Neural crest cell (in vitro differentiated cells): Measurements from ENCODE around the gene TRMT11. TPM values are rescaled to one million over a fixed set of nuclear protein-coding genes. Genes with fewer than 3 reads are reported as not detected.

Experiments
- DNase-seq: peaks from one replicate; pipeline ENCODE4 v3.0.0; 2021; ENCODE audit warnings: low read depth, mixed read lengths, low spot score
- H3K27ac Mint-ChIP-seq: one replicate; pipeline ENCODE4 v1.8.0; 2021; ENCODE audit warnings: mild to moderate bottlenecking, mixed read lengths; ENCODE audit not compliant: unreplicated experiment
- H3K27me3 Mint-ChIP-seq: 2 replicates; pipeline ENCODE4 v1.8.0; 2021; ENCODE audit warnings: low read depth, mild to moderate bottlenecking, mixed read lengths
- H3K36me3 Mint-ChIP-seq: 2 replicates; pipeline ENCODE4 v1.8.0; 2021; ENCODE audit warnings: low read depth, mild to moderate bottlenecking, mixed read lengths
- H3K4me1 Mint-ChIP-seq: 2 replicates; pipeline ENCODE4 v1.8.0; 2021; ENCODE audit warnings: mixed read lengths
- H3K4me3 Mint-ChIP-seq: one replicate; pipeline ENCODE4 v1.8.0; 2021; ENCODE audit warnings: mild to moderate bottlenecking, mixed read lengths
- H3K9me3 Mint-ChIP-seq: 2 replicates; pipeline ENCODE4 v1.8.0; 2021; ENCODE audit warnings: mixed read lengths
- total RNA-seq: library from RNA; stranded (reverse); gene quantifications from 2 replicates; pipeline ENCODE4 v1.2.1, GENCODE V29; 2021
- TF ChIP-seq, protein P1 (sequence below): fragments of 200-600 bp; sonication (generic); conservative IDR thresholded peaks from 2 replicates; pipeline ENCODE4 v1.5.0; 2021; ENCODE audit warnings: antibody characterized with exemption, mild to moderate bottlenecking

The TRMT11 gene
- total RNA-seq, 1 donor from 2014 or later, result 31.0 TPM

DNA sequence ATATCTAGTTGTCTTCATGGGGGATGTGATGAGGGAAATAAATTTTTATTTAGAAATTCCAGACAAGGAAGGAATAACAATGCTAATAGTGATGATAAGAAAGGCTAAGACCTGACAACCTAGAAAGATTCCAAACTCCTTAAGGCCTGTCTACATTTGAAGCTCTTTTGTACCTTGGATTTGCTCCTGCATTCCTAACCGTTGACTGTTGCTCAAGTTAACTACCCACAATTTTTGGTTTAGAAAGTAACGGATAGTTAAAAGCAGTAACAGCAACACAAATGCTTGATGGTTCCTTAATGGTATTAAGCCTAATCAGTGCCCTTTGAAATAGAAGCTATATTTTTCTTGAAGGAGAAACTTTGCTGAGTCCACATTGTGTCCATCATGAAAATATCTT lies 52.9 kb downstream of the TRMT11 start:
- Mint-ChIP-seq H3K4me3 (no peak overlapping the region), H3K27ac (no peak overlapping the region)
- DNase-seq, result no peak

DNA sequence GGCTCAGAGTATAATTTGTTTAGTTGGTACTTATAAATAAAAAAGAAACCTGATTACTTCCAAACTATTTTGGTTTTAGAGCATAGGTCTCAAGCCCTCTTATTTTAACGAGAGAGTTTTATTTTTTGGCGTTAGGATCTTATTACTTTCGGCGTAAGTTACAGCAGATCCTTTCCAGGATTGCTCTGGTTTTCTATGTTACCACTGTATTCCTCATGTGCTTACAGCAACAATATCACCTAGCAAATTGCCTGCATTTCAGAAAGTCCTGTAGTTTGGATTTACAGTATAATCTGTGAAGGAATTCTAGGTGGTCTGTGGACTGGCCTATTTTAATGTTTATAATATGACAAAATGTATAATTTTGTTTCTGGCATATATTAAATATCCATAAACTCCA lies 54.1 kb downstream of the TRMT11 start:
- Mint-ChIP-seq H3K4me1 (peaks cover 21% of the 10 kb centered on the region), H3K27me3 (no peaks in the 10 kb centered on the region), H3K4me3 (no peak overlapping the region), H3K27ac (no peak overlapping the region), H3K9me3 (peaks cover 6% of the 10 kb centered on the region), H3K36me3 (peaks cover 42% of the 10 kb centered on the region)
- no peak for DNase-seq
- TF ChIP-seq, protein P1, sequence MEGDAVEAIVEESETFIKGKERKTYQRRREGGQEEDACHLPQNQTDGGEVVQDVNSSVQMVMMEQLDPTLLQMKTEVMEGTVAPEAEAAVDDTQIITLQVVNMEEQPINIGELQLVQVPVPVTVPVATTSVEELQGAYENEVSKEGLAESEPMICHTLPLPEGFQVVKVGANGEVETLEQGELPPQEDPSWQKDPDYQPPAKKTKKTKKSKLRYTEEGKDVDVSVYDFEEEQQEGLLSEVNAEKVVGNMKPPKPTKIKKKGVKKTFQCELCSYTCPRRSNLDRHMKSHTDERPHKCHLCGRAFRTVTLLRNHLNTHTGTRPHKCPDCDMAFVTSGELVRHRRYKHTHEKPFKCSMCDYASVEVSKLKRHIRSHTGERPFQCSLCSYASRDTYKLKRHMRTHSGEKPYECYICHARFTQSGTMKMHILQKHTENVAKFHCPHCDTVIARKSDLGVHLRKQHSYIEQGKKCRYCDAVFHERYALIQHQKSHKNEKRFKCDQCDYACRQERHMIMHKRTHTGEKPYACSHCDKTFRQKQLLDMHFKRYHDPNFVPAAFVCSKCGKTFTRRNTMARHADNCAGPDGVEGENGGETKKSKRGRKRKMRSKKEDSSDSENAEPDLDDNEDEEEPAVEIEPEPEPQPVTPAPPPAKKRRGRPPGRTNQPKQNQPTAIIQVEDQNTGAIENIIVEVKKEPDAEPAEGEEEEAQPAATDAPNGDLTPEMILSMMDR, result no peak

More for the DNA sequence above, 52.9 kb downstream of the TRMT11 start:
- Mint-ChIP-seq H3K4me1 (peaks cover 21% of the 10 kb centered on the region), H3K36me3 (peaks cover 37% of the 10 kb centered on the region), H3K9me3 (peaks cover 5% of the 10 kb centered on the region), H3K27me3 (no peaks in the 10 kb centered on the region)
- TF ChIP-seq, protein P1, result no peak

DNA sequence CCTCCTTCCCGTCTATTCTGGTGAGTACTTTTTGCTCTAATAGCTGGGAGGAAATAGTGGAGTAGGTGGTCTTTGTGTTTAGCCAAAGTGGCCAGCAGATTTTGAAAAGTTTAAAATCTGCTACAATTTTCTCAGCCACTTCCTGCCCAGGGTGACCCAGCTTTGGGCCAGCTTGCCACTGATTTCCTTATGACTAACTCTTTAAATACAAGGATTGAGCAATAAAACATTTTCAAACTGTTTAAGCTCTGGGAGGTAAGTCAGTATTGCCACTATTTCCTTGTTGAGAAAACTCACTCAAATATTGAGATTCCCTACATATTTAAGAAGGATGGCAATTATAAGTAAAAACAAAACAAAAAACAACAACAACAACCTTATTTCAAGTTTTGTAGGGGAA lies 54.5 kb downstream of the TRMT11 start:
- TF ChIP-seq, protein P1, result no peak
- peaks cover 21% of the 10 kb centered on the region for H3K4me1 Mint-ChIP-seq
- no peak overlapping the region for H3K4me3 Mint-ChIP-seq
- H3K27ac Mint-ChIP-seq, result no peak overlapping the region
- no peak for DNase-seq
- peaks cover 6% of the 10 kb centered on the region for H3K9me3 Mint-ChIP-seq
- no peaks in the 10 kb centered on the region for H3K27me3 Mint-ChIP-seq
- peaks cover 42% of the 10 kb centered on the region for H3K36me3 Mint-ChIP-seq

DNA sequence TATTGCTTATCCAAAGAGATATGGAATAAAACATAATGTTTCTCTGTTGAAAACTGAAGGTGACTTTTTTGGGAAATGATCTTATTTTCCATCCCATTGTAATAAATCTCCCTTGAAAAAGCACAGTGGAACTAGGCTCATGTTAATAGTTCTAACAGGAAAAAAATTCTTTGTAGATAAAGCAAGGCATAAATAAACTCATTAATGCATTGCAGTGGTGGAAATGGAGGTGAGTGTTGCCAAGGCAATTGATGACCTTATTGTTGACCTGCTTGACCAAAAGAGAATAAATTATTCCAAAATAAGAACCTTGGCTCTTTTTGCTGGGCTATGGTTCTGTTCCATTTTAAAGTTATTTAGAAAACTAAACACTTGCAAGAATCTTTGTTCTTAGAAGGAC lies 55.2 kb downstream of the TRMT11 start:
- Mint-ChIP-seq H3K27ac (no peak overlapping the region), H3K4me3 (no peak overlapping the region), H3K9me3 (peaks cover 6% of the 10 kb centered on the region), H3K4me1 (peaks cover 21% of the 10 kb centered on the region), H3K36me3 (peaks cover 38% of the 10 kb centered on the region), H3K27me3 (no peaks in the 10 kb centered on the region)
- TF ChIP-seq, protein P1, result no peak
- DNase-seq, result no peak

DNA sequence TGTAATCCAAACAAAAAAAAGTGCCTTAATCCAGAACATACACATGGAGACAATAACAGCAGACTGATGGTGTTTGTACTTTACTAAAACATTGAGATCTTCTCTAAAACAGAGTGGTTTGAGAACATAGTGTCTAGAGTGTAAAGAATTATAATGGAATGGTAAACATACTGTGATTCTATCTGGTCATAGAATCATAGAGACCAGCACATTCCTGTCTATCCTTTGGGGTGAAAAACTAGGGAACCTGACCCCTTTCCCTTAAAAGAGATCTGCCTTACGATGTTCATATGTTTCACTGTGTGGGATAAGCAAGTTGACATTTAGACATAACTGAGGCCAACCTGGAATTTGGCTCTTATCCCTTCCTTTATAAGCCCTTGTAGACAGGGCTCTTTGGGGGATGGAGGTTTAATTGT lies 55.7 kb downstream of the TRMT11 start:
- TF ChIP-seq, protein P1, result no peak
- no peak for DNase-seq
- Mint-ChIP-seq H3K27ac (no peak overlapping the region), H3K9me3 (peaks cover 6% of the 10 kb centered on the region), H3K36me3 (peaks cover 36% of the 10 kb centered on the region), H3K4me1 (peaks cover 21% of the 10 kb centered on the region), H3K27me3 (no peaks in the 10 kb centered on the region), H3K4me3 (no peak overlapping the region)

DNA sequence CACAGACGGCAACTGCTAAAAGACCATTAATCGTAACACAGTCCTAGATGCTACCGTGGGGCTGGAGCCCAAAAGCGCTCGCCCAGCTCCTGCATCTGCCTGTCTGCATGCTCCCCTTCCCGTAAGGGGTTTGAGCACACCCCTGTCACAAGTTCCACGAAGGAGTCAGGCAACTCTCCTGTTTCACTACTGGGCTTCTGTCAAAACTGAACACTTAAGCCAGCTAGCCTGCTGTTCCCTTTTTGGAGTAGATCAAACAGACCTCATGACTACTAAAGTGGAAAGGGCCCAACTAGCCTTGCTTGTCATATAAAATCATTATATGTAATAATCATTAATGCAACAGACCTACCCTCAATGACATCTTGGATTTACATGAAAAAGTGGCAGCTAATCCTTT lies 61.3 kb downstream of the TRMT11 start:
- Mint-ChIP-seq H3K27ac (no peak overlapping the region), H3K4me1 (no peaks in the 10 kb centered on the region), H3K4me3 (no peak overlapping the region), H3K36me3 (peaks cover 40% of the 10 kb centered on the region), H3K9me3 (peaks cover 5% of the 10 kb centered on the region), H3K27me3 (no peaks in the 10 kb centered on the region)
- TF ChIP-seq, protein P1, result no peak
- DNase-seq, result no peak
